Choroid plexus epithelial cell (primary cell): ENCODE data around the gene TMF1.
A peak's percentile ranks its signal among the peaks of the same experiment; 100 is the strongest.

Experiments
- DNase-seq: peaks from one replicate; pipeline ENCODE4 v3.0.0-alpha.2; 2010; ENCODE audit warnings: low read depth
- H3K4me3 ChIP-seq: 2 replicates; pipeline ENCODE4 v1.5.1; 2011; ENCODE audit warnings: low read depth, mild to moderate bottlenecking, control low read depth, low read length, moderate library complexity
- TF ChIP-seq, protein P1 (sequence below): conservative IDR thresholded peaks from 2 replicates; pipeline ENCODE4 v1.5.1; 2011; ENCODE audit warnings: low read depth, mild to moderate bottlenecking, control low read depth, inconsistent platforms, low read length, moderate library complexity

Gene TMF1

DNA sequence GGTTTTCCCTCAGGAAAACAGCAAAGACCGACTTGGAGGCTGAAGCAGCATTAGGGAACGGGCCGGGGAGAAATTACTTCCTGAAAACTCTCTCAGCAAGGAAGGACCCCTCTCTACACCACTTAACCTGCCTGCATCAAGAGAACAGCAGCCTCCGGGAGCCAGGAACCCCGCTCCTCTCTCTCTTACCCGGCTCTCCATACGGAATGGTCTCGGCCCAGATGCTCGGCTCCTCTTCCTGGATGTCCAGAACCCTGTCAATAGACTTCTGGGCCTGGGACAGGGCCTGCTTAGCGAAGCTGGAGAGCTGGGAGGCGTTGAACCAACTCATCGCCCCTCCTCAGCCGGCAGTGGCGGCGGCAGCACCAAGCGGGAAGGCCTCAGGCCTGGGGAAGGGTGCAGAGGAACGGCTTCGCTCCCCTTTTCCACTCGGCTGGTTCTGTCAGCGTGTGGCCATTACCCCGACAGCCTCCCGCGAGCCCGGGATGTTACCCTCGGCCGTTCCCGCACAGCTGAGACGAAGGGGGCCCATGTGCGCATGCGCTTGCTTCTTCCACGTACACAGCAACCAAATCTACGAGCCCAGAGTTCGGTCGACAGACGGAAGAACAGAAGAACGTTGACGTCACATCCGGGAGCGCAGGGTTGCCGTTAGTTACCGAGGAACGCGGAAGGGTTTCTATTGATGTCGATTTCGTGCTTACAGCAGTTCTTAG, at the start of gene TMF1:
Gene TMF1, minus strand, starts transcription at position 578 of the 716 bp plus-strand sequence. Its CDS starts 247 bp downstream, at position 331.
- TF ChIP-seq, protein P1, sequence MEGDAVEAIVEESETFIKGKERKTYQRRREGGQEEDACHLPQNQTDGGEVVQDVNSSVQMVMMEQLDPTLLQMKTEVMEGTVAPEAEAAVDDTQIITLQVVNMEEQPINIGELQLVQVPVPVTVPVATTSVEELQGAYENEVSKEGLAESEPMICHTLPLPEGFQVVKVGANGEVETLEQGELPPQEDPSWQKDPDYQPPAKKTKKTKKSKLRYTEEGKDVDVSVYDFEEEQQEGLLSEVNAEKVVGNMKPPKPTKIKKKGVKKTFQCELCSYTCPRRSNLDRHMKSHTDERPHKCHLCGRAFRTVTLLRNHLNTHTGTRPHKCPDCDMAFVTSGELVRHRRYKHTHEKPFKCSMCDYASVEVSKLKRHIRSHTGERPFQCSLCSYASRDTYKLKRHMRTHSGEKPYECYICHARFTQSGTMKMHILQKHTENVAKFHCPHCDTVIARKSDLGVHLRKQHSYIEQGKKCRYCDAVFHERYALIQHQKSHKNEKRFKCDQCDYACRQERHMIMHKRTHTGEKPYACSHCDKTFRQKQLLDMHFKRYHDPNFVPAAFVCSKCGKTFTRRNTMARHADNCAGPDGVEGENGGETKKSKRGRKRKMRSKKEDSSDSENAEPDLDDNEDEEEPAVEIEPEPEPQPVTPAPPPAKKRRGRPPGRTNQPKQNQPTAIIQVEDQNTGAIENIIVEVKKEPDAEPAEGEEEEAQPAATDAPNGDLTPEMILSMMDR: no peak
- peak within 1 kb of the TSS; percentile 82 for H3K4me3 ChIP-seq
- DNase-seq: peak; percentile 100

DNA sequence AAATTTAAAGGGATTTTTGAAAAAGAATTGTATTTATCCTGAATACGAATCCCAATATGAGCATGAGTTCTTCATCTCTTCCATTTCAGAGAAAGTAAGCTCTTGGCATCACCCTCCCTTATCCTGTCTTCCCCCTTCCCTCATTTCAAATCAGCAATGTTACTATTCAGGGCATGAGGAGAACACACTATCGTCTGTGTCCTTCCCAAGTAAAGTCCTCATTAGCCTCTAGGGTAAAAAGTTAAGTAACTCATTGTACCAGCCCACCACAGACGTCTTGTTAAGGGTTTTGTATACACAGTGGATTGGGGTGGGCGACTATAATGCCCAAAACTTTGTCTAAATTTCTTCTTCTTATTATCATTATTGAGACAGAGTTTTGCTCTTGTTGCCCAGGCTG, 47.4 kb upstream of the TMF1 start:
- no peak overlapping the region for H3K4me3 ChIP-seq
- DNase-seq: no peak
- TF ChIP-seq, protein P1: no peak

DNA sequence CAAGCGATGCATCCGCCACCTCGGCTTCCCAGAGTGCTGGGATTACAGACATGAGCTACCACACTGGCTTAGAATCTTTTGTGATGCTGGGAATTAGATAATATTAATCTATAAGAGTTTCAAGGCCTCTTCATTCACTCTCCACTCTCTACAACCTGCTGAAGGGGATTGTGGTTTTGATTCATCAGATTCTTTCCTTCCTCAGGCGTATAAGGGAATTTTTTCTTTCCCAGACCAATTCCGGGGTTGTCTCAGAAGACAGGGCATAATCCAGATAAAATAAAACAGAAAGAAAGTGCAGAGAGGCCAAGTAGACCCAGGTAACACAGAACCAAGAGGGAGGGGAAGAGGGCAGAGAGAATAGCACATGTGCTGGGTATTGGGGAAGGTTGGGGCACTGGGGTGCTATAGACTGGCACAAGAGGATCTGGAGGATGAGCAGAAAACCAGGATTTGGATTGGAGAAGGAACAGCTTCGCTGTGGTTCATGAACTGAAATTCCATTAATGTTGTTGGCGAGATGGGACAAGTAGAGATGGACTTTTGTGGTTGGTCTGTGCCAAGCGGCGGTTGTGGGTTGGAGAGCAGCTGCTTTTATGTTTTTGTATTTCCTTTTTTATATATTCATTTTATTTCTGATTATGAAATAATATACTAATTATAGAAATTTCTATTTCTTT, 45.4 kb upstream of the TMF1 start:
- TF ChIP-seq, protein P1: no peak
- DNase-seq: no peak
- H3K4me3 ChIP-seq: no peak overlapping the region

GRCh38 chr3:69096299-69096698, 44.2 kb upstream of the TMF1 start:
- DNase-seq: no peak
- TF ChIP-seq, protein P1: no peak
- no peak overlapping the region for H3K4me3 ChIP-seq

- TF ChIP-seq, protein P1: no peak
- DNase-seq: no peak
- H3K4me3 ChIP-seq: no peak overlapping the region
Observed at GRCh38 chr3:69095636-69096035, 43.5 kb upstream of the TMF1 start.

GRCh38 chr3:69094467-69095205, 42.5 kb upstream of the TMF1 start:
- DNase-seq: peak; percentile 40
- no peak overlapping the region for H3K4me3 ChIP-seq
- TF ChIP-seq, protein P1: no peak
